ENCODE results near the gene KAT2A.

The KAT2A gene

DNA sequence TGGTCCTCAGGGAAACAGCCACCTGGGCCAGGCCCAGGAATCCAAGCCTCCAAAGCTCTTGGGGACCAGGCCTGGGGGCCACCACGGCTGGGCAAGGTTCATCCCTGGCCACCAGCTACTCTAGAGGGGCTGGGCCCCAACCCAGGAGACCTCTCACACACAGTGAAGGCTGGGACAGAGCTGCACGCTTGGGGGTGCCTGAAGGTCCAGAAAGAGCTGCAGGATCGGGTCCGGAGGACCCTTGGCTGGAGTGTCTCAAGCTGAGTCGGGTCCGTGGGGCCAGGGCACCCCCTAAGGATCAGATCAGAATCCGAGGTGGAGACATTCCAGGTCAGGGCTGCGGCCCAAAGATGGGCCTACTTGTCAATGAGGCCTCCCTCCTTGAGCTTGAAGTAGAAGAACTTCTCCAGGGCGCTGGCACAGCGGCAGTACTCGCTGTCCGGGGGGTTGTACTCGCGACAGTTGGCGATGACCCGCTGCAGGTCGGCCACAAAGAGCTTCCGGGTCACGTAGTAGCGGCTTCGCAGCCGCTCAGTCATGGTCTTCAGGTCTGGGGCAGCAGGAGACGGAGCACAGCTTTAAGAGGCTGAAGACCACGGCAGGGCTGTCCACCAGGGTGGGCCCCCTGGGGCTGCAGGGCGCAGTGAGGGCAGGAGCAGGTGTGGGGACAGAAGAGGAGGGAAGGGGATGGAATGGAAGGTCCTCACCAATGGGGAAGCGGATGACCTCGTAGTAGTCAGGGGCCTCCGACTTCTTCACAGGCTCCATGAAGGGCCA is 7.7 kb downstream of the KAT2A start:
- Histone ChIP-seq H3K9me3 (ENCODE audit: low read depth, low read length) (no peaks in the 10 kb centered on the region), H3K36me3 (ENCODE audit: insufficient read depth, low read length) (peaks cover 28% of the 10 kb centered on the region; the same call in 1 of the 2 replicates), H3K9ac (ENCODE audit: insufficient read length) (no peak overlapping the region), H3K27ac (peak overlapping the region; percentile 52), H3K4me3 (no peak overlapping the region)
- DNase-seq (ENCODE audit: low read depth, low spot score): no peak
- TF ChIP-seq POLR2AphosphoS5 (IDR thresholded peaks at IDR 0.05; ENCODE audit: borderline replicate concordance, low read depth, low read length): no peak
- TF ChIP-seq FOXP2 (optimal IDR thresholded peaks at IDR 0.05; ENCODE audit: control extremely low read depth, extremely low read length, insufficient read depth): no peak
- TF ChIP-seq EZH2 (IDR thresholded peaks at IDR 0.05): no peak

DNA sequence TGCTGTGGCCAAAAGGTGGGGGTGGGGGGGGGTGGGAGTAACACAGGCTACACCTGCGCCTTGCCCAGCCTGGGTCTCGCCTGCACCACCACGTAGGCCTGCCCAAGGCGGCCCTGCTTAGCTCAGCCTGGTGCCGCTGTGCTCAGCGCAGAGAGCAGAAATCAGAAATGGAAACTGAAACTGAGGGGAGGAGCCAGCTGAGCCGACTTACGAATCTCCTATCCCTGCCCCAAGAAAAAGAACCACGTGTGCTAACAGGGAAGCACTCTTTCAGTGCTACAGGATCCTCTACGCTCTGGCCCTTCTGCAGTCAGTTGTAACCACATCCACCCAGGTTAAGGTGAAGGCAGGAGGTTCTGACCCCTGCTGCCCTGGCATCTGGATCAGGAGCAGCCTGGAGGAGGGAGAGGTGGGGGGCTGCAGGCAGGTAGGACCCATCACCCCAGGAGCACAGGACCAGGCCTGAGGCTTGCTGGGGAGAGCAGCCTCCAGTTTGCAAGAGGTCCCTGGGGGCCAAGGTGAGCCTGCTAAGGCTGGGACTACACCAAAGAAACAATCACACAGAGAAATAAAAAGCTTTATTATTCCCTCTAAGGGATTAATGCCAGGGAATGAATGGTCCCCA is 8.5 kb downstream of the KAT2A start, which contains the start of gene DHX58:
Gene DHX58, minus strand, starts transcription at position 163 of the 625 bp plus-strand sequence. CDS start 822 bp downstream, outside the sequence.
- Histone ChIP-seq H3K9ac (ENCODE audit: insufficient read length) (no peak within 1 kb of the TSS), H3K9me3 (ENCODE audit: low read depth, low read length) (no peaks in the 10 kb centered on the region), H3K4me3 (peak within 1 kb of the TSS; percentile 23; the same call in 1 of the 2 replicates), H3K27ac (peak within 1 kb of the TSS; percentile 57), H3K36me3 (ENCODE audit: insufficient read depth, low read length) (peaks cover 20% of the 10 kb centered on the region; the same call in 1 of the 2 replicates)
- no peak for DNase-seq (ENCODE audit: low read depth, low spot score)
- TF ChIP-seq FOXP2 (optimal IDR thresholded peaks at IDR 0.05; ENCODE audit: control extremely low read depth, extremely low read length, insufficient read depth) (no peak), POLR2AphosphoS5 (IDR thresholded peaks at IDR 0.05; ENCODE audit: borderline replicate concordance, low read depth, low read length) (peak; percentile 60; the same call in 1 of the 2 replicates), EZH2 (IDR thresholded peaks at IDR 0.05) (no peak)

DNA sequence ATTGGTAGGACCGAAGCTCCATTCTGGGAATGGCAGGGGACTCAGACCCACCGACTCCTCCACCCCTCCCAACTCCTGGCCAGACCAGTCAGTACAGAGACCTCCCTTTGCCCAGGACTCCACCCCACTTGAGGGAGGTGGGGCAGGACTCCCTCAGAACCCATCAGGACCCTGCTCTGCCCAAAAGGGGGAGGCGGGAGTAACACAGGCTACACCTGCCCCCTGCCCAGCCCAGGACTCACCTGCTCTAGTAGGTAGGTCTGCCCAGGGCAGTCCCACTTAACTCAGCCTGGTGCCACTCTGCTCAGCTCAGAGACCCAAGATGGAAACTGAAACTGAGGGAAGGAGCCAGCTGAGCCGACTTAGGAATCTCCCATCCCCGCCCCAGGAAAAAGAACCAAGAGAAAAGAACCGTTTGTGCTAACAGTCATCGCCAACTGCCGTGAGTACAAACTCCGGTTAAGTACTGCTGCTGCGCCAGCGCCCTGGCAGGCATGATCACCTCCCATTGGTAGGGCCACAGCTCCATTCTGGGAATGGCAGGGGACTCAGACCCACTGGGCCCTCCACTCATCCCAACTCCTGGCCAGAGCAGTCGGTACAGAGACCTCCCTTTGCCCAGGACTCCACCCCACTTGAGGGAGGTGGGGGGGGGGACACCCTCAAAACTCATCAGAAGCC is 9.2 kb downstream of the KAT2A start:
- peak overlapping the region; percentile 57; the same call in 1 of the 2 replicates for H3K27ac ChIP-seq
- peak overlapping the region; percentile 23; the same call in 1 of the 2 replicates for H3K4me3 ChIP-seq
- DNase-seq (ENCODE audit: low read depth, low spot score): no peak

DNA sequence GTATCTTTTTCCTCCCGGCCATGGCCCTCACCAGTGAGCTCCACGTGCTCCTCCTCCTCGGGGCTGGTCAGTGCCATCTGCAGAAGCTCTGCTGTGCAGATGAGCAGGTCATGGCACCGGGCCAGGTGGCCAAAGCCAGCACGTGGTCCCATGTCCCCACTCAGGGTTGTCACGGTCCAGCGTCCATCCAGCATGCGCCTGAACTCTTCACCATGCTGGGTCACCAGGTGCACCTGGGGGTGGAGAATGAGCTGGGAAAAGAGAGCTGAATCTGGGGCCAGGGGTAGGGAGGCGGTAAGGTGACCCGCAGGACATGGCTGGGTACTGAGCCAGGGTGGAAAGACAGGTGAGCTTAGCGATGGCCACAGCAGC is 9.9 kb downstream of the KAT2A start:
- no peaks in the 10 kb centered on the region for H3K9me3 ChIP-seq (ENCODE audit: low read depth, low read length)
- no peak overlapping the region for H3K4me3 ChIP-seq
- H3K9ac ChIP-seq (ENCODE audit: insufficient read length): no peak overlapping the region
- no peak for DNase-seq (ENCODE audit: low read depth, low spot score)
- no peak for TF ChIP-seq FOXP2 (optimal IDR thresholded peaks at IDR 0.05; ENCODE audit: control extremely low read depth, extremely low read length, insufficient read depth)
- TF ChIP-seq EZH2 (IDR thresholded peaks at IDR 0.05): no peak
- no peak for TF ChIP-seq POLR2AphosphoS5 (IDR thresholded peaks at IDR 0.05; ENCODE audit: borderline replicate concordance, low read depth, low read length)
- peaks cover 10% of the 10 kb centered on the region; the same call in 1 of the 2 replicates for H3K36me3 ChIP-seq (ENCODE audit: insufficient read depth, low read length)
- no peak overlapping the region for H3K27ac ChIP-seq

More for the DNA sequence above, 9.2 kb downstream of the KAT2A start:
- Histone ChIP-seq H3K9me3 (ENCODE audit: low read depth, low read length) (no peaks in the 10 kb centered on the region), H3K9ac (ENCODE audit: insufficient read length) (no peak overlapping the region), H3K36me3 (ENCODE audit: insufficient read depth, low read length) (peaks cover 14% of the 10 kb centered on the region; the same call in 1 of the 2 replicates)
- TF ChIP-seq POLR2AphosphoS5 (IDR thresholded peaks at IDR 0.05; ENCODE audit: borderline replicate concordance, low read depth, low read length) (no peak), EZH2 (IDR thresholded peaks at IDR 0.05) (no peak), FOXP2 (optimal IDR thresholded peaks at IDR 0.05; ENCODE audit: control extremely low read depth, extremely low read length, insufficient read depth) (no peak)

DNA sequence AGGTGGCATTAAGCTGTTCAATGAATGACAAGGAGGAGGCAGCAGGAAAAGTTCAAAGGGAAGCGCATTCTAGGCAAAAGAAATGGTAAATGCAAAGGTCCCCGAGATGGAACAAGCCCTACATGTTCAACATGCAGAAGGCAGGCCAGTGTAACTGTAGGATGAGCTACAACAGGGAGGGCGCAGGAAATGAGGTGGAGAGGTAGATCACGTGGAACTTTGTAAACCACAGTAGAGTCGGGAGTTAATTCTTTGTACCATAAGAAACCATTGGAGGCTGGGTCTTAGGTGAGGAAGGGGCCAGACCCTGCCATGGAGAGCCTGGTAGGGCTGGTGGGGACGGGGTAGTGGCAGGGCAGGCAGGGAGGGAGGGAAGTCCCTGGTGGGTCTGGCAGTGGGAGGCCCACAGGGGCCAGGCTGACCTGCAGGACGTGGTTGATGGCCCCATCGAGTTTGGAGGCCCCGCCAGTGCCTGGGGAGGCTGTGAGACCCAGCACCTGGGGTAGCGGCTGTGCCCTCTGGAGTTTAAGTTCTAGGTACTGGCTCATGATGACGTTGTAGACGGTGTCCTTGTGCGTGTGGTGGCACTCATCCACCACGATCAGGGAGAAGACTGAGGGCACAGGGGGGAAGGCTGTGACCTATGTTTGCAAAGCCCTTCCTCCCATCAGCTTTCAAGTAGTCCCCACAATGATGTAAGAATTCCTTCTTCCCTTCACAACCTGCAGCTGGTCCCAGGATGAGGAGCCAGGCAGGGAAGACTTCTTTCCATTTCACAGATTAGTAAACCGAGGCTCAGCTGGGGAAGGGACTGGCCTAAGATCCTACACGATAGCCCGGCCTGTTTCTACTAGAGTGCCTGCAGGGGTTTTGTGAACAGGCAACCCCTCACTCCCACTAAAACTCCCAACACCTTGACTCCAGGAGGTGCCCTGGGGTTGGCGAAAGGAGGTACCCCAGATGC is 10.6 kb downstream of the KAT2A start:
- no peak for DNase-seq (ENCODE audit: low read depth, low spot score)
- no peak overlapping the region for H3K4me3 ChIP-seq
- H3K27ac ChIP-seq: no peak overlapping the region

DNA sequence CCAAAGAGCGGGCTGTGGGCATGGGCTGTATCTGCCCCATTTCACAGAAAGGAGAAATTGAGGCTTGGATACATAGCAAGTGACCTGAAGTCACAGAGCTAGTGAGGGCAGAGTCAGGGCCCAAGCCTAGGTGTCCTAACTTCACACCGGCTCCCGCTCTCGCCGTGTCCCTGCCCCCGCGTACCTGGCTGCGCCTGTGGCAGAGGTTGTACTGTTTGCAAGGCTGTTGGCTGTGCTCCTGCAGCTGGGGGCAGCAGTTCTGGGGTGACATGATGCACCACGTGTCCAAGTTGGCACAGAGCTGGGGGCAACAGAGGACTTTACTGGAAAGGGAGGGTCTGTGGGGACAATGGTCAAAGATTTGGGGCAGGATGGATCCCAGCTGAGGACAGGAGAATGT is 12.1 kb downstream of the KAT2A start:
- Histone ChIP-seq H3K4me3 (no peak overlapping the region), H3K36me3 (ENCODE audit: insufficient read depth, low read length) (no peaks in the 10 kb centered on the region; the same call in 1 of the 2 replicates), H3K9ac (ENCODE audit: insufficient read length) (no peak overlapping the region), H3K27ac (no peak overlapping the region), H3K9me3 (ENCODE audit: low read depth, low read length) (no peaks in the 10 kb centered on the region)
- TF ChIP-seq EZH2 (IDR thresholded peaks at IDR 0.05): no peak
- TF ChIP-seq FOXP2 (optimal IDR thresholded peaks at IDR 0.05; ENCODE audit: control extremely low read depth, extremely low read length, insufficient read depth): no peak
- TF ChIP-seq POLR2AphosphoS5 (IDR thresholded peaks at IDR 0.05; ENCODE audit: borderline replicate concordance, low read depth, low read length): no peak
- DNase-seq (ENCODE audit: low read depth, low spot score): no peak

More for the DNA sequence above, 10.6 kb downstream of the KAT2A start:
- Histone ChIP-seq H3K9me3 (ENCODE audit: low read depth, low read length) (no peaks in the 10 kb centered on the region), H3K36me3 (ENCODE audit: insufficient read depth, low read length) (peaks cover 3% of the 10 kb centered on the region; the same call in 1 of the 2 replicates), H3K9ac (ENCODE audit: insufficient read length) (no peak overlapping the region)
- TF ChIP-seq POLR2AphosphoS5 (IDR thresholded peaks at IDR 0.05; ENCODE audit: borderline replicate concordance, low read depth, low read length) (no peak), EZH2 (IDR thresholded peaks at IDR 0.05) (no peak), FOXP2 (optimal IDR thresholded peaks at IDR 0.05; ENCODE audit: control extremely low read depth, extremely low read length, insufficient read depth) (no peak)

All from SK-N-MC (cell line).